Embryonic facial prominence (tissue), 1 donor: ENCODE results near the gene CUZD1.

Source experiments
- DNase-seq: peaks from one replicate; pipeline ENCODE4 v3.0.0-alpha.2; 2016; ENCODE audit errors: extremely low spot score

The CUZD1 gene

GRCh38 chr10:122814493-122814892 lies 31.2 kb downstream of the CUZD1 start:
- DNase-seq: no peak

- no peak for DNase-seq
Observed at GRCh38 chr10:122812751-122813150, 32.9 kb downstream of the CUZD1 start.

DNA sequence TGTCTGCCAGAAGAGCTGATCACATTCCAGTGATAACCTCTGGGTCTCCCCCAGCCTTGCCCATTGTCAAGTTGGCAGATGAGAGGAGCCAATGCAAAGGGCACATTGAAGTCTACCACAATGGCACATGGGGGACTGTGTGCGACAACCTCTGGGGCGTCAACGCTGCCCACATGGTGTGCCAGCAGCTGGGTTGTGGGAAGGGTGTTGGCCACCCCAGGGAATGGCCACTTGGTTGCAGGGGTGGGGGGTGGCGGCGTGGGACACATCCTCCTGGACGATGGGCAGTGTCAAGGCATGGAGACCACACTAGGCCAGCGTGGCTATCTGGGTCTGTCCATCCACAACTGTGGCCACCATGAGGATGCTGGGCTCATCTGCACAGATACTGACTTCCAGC lies 43.4 kb downstream of the CUZD1 start:
- DNase-seq: no peak

GRCh38 chr10:122798704-122799231 lies 46.9 kb downstream of the CUZD1 start:
- no peak for DNase-seq

- no peak for DNase-seq
Observed at GRCh38 chr10:122796796-122797195, 48.9 kb downstream of the CUZD1 start.

GRCh38 chr10:122795924-122796323 lies 49.7 kb downstream of the CUZD1 start:
- no peak for DNase-seq

DNA sequence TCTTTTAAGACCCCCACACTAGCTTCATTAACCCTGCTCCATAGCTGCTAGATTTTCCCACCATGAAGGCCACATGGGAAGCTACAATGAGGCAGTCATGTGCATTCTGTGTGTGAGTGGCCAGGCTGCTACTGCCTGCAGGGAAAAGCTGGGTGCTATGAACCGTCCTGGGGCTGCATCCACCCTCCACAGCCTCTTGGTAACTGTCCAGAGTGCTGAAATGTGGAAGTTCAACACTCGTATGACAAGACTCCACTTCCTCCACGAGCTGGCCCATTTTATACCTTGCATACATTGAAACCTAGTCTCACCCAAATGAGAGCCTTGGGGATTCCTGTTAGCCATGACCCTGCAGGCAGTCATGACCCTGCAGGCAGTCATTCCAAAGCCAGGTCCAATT lies 59.4 kb downstream of the CUZD1 start:
- DNase-seq: no peak

DNA sequence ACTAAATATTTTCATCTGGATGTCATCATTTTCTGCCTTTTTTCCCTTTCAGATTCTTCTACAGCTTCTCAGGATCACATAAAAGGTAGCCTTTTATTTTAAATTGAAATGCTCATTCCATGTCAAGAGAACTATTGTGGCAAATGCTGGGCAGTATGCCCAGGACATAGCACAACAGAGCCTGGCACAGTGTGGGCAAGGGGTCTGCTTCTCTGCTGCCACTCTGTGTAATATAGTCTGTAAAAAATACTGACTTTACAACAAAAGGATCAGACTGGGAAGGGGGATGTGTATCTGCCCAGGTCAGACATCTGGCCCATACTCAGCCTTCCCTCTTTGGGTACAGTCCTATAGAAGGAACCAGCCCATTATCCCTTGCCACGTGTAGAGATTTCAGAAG lies 62.7 kb downstream of the CUZD1 start:
- no peak for DNase-seq
